ENCODE results near the gene CCDC59. TPM values are rescaled to one million over a fixed set of nuclear protein-coding genes. Genes with fewer than 3 reads are reported as not detected.

Gene CCDC59
- total RNA-seq, 1 donor from 2014 or later = 58.4 TPM

DNA sequence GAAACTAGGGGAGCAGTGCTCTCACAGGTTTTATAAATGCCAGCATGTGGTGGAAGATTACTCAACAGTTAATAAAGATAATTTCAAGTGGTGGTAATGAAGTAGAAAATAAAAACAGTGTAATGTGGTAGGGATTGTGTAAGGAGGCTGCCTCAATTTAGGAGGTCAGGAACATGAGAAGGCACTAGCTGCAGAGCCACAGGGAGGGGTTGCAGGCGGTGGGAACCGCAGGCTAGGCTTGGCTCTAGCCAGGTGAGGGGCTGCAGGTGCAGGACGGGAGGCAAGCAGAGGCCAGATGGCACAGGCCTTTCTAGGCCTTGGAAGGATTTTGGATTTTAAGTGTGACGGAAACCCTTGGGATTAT lies 910 bp upstream of the CCDC59 start:
- peak overlapping the region; percentile 98 for H3K4me3 ChIP-seq (ENCODE audit: low read depth, low read length)
- peak; percentile 7 for DNase-seq (ENCODE audit: low read depth)
- no peaks in the 10 kb centered on the region for H3K27me3 ChIP-seq (ENCODE audit: control insufficient read depth, insufficient read depth, low read length)
- no peaks in the 10 kb centered on the region for H3K36me3 ChIP-seq (ENCODE audit: control insufficient read depth, insufficient read depth, low read length)
- TF ChIP-seq, protein P1, sequence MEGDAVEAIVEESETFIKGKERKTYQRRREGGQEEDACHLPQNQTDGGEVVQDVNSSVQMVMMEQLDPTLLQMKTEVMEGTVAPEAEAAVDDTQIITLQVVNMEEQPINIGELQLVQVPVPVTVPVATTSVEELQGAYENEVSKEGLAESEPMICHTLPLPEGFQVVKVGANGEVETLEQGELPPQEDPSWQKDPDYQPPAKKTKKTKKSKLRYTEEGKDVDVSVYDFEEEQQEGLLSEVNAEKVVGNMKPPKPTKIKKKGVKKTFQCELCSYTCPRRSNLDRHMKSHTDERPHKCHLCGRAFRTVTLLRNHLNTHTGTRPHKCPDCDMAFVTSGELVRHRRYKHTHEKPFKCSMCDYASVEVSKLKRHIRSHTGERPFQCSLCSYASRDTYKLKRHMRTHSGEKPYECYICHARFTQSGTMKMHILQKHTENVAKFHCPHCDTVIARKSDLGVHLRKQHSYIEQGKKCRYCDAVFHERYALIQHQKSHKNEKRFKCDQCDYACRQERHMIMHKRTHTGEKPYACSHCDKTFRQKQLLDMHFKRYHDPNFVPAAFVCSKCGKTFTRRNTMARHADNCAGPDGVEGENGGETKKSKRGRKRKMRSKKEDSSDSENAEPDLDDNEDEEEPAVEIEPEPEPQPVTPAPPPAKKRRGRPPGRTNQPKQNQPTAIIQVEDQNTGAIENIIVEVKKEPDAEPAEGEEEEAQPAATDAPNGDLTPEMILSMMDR (IDR thresholded peaks at IDR 0.05; ENCODE audit: insufficient read depth, low read length, severe bottlenecking) = no peak
- FAIRE-seq = no peak

DNA sequence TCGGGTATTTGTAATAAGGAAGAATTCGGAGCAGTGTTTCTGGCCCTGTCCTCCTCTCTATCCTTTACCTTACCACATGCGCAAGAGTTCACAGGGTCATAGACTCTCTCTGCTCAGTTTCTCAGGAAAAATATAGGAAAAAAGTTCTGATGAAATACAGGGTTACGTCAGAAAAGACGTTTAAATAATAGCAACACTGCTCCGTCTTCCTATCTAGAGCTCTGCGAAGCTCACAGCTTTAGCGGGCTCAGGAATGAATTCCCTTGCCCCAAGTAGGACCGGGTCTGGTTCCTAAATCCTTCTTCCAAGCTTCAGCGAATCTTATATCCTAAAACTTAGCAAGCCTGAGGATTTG lies 365 bp downstream of the CCDC59 start:
- DNase-seq (ENCODE audit: low read depth) (no peak), FAIRE-seq (no peak)
- TF ChIP-seq, protein P1 (IDR thresholded peaks at IDR 0.05; ENCODE audit: insufficient read depth, low read length, severe bottlenecking) = no peak
- Histone ChIP-seq H3K36me3 (ENCODE audit: control insufficient read depth, insufficient read depth, low read length) (no peaks in the 10 kb centered on the region), H3K4me3 (ENCODE audit: low read depth, low read length) (peak overlapping the region; percentile 98), H3K27me3 (ENCODE audit: control insufficient read depth, insufficient read depth, low read length) (no peaks in the 10 kb centered on the region)

DNA sequence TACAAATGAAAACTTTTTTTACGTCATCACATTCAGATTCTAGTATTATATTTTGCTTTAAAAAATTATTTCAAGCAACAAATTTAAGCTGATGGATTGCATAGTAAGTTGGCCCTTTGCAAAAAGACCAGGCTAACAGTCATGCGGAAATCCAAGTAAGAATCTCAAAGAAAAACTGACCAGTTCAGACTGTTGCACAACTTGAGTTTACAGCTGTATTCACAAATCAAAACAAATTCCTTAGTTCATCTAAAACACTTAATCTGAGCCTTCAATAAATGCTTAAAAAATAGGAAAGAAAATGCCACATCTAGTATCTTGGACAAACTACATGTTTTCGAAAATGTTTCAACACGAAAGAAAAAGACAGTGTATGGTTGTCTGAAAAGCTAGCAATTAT lies 847 bp downstream of the CCDC59 start:
- Histone ChIP-seq H3K27me3 (ENCODE audit: control insufficient read depth, insufficient read depth, low read length) (no peaks in the 10 kb centered on the region), H3K36me3 (ENCODE audit: control insufficient read depth, insufficient read depth, low read length) (no peaks in the 10 kb centered on the region), H3K4me3 (ENCODE audit: low read depth, low read length) (peak overlapping the region; percentile 98)
- TF ChIP-seq, protein P1 (IDR thresholded peaks at IDR 0.05; ENCODE audit: insufficient read depth, low read length, severe bottlenecking) = no peak
- DNase-seq (ENCODE audit: low read depth) (no peak), FAIRE-seq (no peak)

DNA sequence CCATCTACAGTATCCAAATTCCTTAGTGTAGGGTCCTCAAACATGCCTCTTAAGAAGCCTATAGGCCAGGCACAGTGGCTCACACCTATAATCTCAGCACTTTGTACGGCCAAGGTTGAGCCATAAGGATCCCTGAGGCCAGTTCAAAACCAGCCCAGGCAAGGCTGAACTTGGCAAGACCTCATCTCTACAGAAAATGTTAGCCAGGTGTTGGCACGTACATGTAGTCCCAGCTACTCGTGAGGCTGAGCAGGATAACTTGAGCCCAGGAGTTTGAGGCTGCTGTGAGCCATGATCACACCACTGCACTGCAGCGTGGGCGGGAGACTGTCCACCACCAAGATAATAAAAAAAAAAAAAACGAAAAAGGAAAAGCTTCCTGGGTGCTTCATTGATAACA lies 6.8 kb downstream of the CCDC59 start:
- TF ChIP-seq, protein P1 (IDR thresholded peaks at IDR 0.05; ENCODE audit: insufficient read depth, low read length, severe bottlenecking) = no peak
- no peak for DNase-seq (ENCODE audit: low read depth)
- no peak for FAIRE-seq
- H3K36me3 ChIP-seq (ENCODE audit: control insufficient read depth, insufficient read depth, low read length) = no peaks in the 10 kb centered on the region
- no peak overlapping the region for H3K4me3 ChIP-seq (ENCODE audit: low read depth, low read length)
- no peaks in the 10 kb centered on the region for H3K27me3 ChIP-seq (ENCODE audit: control insufficient read depth, insufficient read depth, low read length)

DNA sequence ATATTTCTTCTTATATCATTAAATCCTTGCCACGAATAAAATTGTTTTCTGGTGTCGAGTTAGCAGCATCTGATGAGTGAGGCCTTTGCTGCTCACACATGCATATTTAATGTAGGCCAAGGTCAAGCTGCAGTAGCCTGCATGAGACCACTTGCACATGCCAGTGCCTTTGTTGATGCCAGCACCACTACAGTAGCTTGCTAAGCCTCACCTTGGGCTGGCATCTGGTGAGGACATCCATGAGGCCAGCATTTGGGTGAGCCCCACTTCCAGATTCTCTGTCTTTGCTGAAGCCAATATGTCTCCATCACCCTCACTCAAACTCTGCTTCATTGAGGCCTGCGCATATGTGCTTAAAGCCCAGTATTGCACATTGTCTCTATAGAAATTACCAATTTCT lies 8.0 kb downstream of the CCDC59 start:
- no peaks in the 10 kb centered on the region for H3K36me3 ChIP-seq (ENCODE audit: control insufficient read depth, insufficient read depth, low read length)
- H3K4me3 ChIP-seq (ENCODE audit: low read depth, low read length) = no peak overlapping the region
- FAIRE-seq (no peak), DNase-seq (ENCODE audit: low read depth) (no peak)
- TF ChIP-seq, protein P1 (IDR thresholded peaks at IDR 0.05; ENCODE audit: insufficient read depth, low read length, severe bottlenecking) = no peak
- H3K27me3 ChIP-seq (ENCODE audit: control insufficient read depth, insufficient read depth, low read length) = no peaks in the 10 kb centered on the region

DNA sequence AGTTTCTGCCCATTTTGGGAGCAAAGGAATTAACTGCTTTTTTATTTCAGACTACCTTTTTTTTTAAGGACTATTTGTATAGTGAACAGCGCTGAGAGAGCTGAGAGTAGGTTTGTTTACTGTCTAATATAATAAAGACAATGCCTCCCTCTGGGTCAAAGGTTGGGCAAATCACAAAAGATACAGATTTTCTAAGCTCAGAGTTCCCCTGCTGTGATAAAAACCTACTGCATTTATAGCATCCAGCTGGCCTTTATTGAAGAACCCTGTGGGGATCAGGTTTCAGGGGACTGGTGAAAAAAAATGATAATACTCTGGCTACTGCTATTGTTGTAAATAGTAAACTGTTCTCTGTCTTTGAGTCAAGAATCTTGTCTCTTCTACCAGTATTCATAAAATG lies 28.7 kb downstream of the CCDC59 start:
- DNase-seq (ENCODE audit: low read depth) (no peak), FAIRE-seq (no peak)
- no peaks in the 10 kb centered on the region for H3K36me3 ChIP-seq (ENCODE audit: control insufficient read depth, insufficient read depth, low read length)
- H3K27me3 ChIP-seq (ENCODE audit: control insufficient read depth, insufficient read depth, low read length) = no peaks in the 10 kb centered on the region
- H3K4me3 ChIP-seq (ENCODE audit: low read depth, low read length) = no peak overlapping the region
- TF ChIP-seq, protein P1 (IDR thresholded peaks at IDR 0.05; ENCODE audit: insufficient read depth, low read length, severe bottlenecking) = no peak

All from bronchial epithelial cell (primary cell).